OCI-LY7 (cell line): ENCODE results near the gene EP400. TPM values are rescaled to one million over a fixed set of nuclear protein-coding genes. Genes with fewer than 3 reads are reported as not detected.
A peak's percentile ranks its signal among the peaks of the same experiment; 100 is the strongest.

Source experiments
- BruUV-seq: library from RNA; stranded (reverse); fragments of 400-500 nt; replicated peaks from 2 replicates; lab custom pipeline; 2021; lab: Mats Ljungman, UMichigan
- CTCF ChIA-PET: fragments of 300-600 bp; sonication (Branson Sonifier 250); formaldehyde crosslinking; loops from one replicate; lab custom pipeline; 2022; ENCODE audit warnings: antibody characterized with exemption; ENCODE audit not compliant: unreplicated experiment; lab: Charles Lee
- POLR2A ChIA-PET: fragments of 300-600 bp; sonication (Branson Sonifier 250); formaldehyde crosslinking; loops from one replicate; lab custom pipeline; 2022; ENCODE audit warnings: antibody characterized with exemption; lab: Charles Lee
- DNase-seq: peaks from one replicate; pipeline ENCODE4 v3.0.0-alpha.2; 2015; ENCODE audit warnings: low spot score
- H2AFZ ChIP-seq: fragments of 200-600 bp; sonication (generic), shearing (Covaris generic); 2 replicates; pipeline ENCODE4 v1.6.1; 2014; ENCODE audit warnings: mild to moderate bottlenecking, antibody characterized with exemption, low read length, moderate library complexity
- H3K27ac ChIP-seq: fragments of 200-600 bp; sonication (generic); 2 replicates; pipeline ENCODE4 v1.5.1; 2014; ENCODE audit warnings: mixed run types, low read depth, mild to moderate bottlenecking, moderate library complexity, low read length, inconsistent platforms; ENCODE audit not compliant: poor library complexity, severe bottlenecking
- H3K36me3 ChIP-seq: fragments of 200-600 bp; sonication (generic); 2 replicates; pipeline ENCODE4 v1.6.1; 2014; ENCODE audit warnings: mild to moderate bottlenecking, antibody characterized with exemption, low read length, moderate library complexity, mixed read lengths; ENCODE audit not compliant: insufficient read depth
- H3K4me1 ChIP-seq: fragments of 200-600 bp; sonication (generic); 2 replicates; pipeline ENCODE4 v1.5.1; 2014; ENCODE audit warnings: mild to moderate bottlenecking, low read length; ENCODE audit not compliant: insufficient read depth, poor library complexity, severe bottlenecking
- H3K4me2 ChIP-seq: fragments of 200-600 bp; sonication (generic); 2 replicates; pipeline ENCODE4 v1.6.1; 2014; ENCODE audit warnings: mild to moderate bottlenecking, low read length
- H3K4me3 ChIP-seq: fragments of 200-600 bp; sonication (generic); 2 replicates; pipeline ENCODE4 v1.5.1; 2014; ENCODE audit warnings: mild to moderate bottlenecking, low read depth, low read length; ENCODE audit not compliant: poor library complexity, severe bottlenecking
- H3K79me2 ChIP-seq: fragments of 200-600 bp; sonication (generic); 2 replicates; pipeline ENCODE4 v1.6.1; 2016; ENCODE audit warnings: low read depth, mild to moderate bottlenecking, low read length, moderate library complexity, mixed read lengths; ENCODE audit not compliant: insufficient read depth
- H3K9me2 ChIP-seq: fragments of 200-600 bp; sonication (generic); 2 replicates; pipeline ENCODE4 v1.6.1; 2016; ENCODE audit warnings: mild to moderate bottlenecking, low read length, mixed read lengths; ENCODE audit not compliant: insufficient read depth
- H3K9me3 ChIP-seq: fragments of 200-600 bp; sonication (generic); 2 replicates; pipeline ENCODE4 v1.6.1; 2014; ENCODE audit warnings: mild to moderate bottlenecking, mixed run types, low read length, mixed read lengths
- H4K20me1 ChIP-seq: fragments of 200-600 bp; sonication (generic); 2 replicates; pipeline ENCODE4 v1.6.1; 2014; ENCODE audit warnings: mild to moderate bottlenecking, antibody characterized with exemption, low read length, moderate library complexity, mixed read lengths; ENCODE audit not compliant: insufficient read depth
- EZH2phosphoT487 ChIP-seq: fragments of 200-600 bp; sonication (generic); IDR thresholded peaks from 2 replicates; pipeline ENCODE4 v1.6.1; 2018; ENCODE audit warnings: low read depth, borderline replicate concordance, mild to moderate bottlenecking, mixed run types, antibody characterized with exemption, low read length, moderate library complexity, mixed read lengths
- intact Hi-C: fragments of 100-400 bp; cut with micrococcal nuclease; formaldehyde crosslinking; loops from one replicate; pipeline ENCODE4 v1.10.0; 2022; ENCODE audit not compliant: unreplicated experiment
- total RNA-seq, 2 experiments: library from RNA; depleted of rRNA in 1 of 2; stranded (reverse); fragments of >200 nt in 1 of 2; shearing (Covaris generic) in 1 of 2; gene quantifications; 2 replicates each; pipeline ENCODE4 v1.2.3, GENCODE V29; 2014 to 2022
- TF ChIP-seq, protein P1 (sequence below): fragments of 200-600 bp; sonication (generic); conservative IDR thresholded peaks from 2 replicates; pipeline ENCODE4 v1.5.1; 2014; ENCODE audit warnings: mild to moderate bottlenecking, antibody characterized with exemption, low read length, moderate library complexity, mixed read lengths

EP400 gene
- total RNA-seq, 2 experiments from 2014 or later: 20.7 to 56.2 TPM

DNA sequence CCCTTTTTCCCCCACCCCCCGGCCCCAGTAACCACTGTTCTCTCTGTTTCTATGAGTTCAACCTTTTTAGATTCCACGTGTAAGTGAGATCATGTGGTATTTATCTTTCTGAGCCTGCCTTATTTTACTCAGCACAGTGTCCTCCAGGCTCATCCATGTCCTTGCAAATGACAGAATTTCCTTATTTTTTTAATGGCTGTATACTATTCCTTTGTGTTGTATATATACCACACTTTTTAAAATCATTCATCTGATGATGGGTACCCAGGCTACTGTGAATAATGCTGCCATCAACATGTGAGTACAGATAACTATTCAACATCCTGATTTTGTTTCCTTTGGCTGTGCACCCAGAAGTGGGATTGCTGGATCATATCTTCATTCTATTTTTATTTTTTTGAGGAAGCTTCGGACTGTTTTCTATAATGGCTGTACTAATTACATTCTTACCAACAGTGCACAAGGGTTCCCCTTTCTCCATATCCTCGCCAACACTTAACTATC is 139.7 kb downstream of the EP400 start:
- CTCF ChIA-PET: no interaction called here
- no peak overlapping the region for H3K27ac ChIP-seq

GRCh38 chr12:132094269-132094891 is 144.6 kb downstream of the EP400 start:
- H3K27ac ChIP-seq: no peak overlapping the region
- POLR2A ChIA-PET: no interaction called here
- TF ChIP-seq, protein P1, sequence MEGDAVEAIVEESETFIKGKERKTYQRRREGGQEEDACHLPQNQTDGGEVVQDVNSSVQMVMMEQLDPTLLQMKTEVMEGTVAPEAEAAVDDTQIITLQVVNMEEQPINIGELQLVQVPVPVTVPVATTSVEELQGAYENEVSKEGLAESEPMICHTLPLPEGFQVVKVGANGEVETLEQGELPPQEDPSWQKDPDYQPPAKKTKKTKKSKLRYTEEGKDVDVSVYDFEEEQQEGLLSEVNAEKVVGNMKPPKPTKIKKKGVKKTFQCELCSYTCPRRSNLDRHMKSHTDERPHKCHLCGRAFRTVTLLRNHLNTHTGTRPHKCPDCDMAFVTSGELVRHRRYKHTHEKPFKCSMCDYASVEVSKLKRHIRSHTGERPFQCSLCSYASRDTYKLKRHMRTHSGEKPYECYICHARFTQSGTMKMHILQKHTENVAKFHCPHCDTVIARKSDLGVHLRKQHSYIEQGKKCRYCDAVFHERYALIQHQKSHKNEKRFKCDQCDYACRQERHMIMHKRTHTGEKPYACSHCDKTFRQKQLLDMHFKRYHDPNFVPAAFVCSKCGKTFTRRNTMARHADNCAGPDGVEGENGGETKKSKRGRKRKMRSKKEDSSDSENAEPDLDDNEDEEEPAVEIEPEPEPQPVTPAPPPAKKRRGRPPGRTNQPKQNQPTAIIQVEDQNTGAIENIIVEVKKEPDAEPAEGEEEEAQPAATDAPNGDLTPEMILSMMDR: no peak
- no peak for TF ChIP-seq EZH2phosphoT487
- no peak overlapping the region for H3K4me2 ChIP-seq
- peaks cover 91% of the 10 kb centered on the region for H3K36me3 ChIP-seq
- intact Hi-C loops: no loop called here
- H2AFZ ChIP-seq: no peak overlapping the region
- no peak for DNase-seq
- H3K4me3 ChIP-seq: no peak overlapping the region
- H4K20me1 ChIP-seq: no peaks in the 10 kb centered on the region
- CTCF ChIA-PET: no interaction called here
- no TSS peak for BruUV-seq
- no peaks in the 10 kb centered on the region for H3K9me2 ChIP-seq
- H3K9me3 ChIP-seq: peaks cover 9% of the 10 kb centered on the region; the same call in 1 of the 2 replicates
- H3K79me2 ChIP-seq: peaks cover 39% of the 10 kb centered on the region; the same call in 1 of the 2 replicates
- H3K4me1 ChIP-seq: peaks cover 9% of the 10 kb centered on the region

More for the DNA sequence above, 139.7 kb downstream of the EP400 start:
- POLR2A ChIA-PET: interaction anchor here (0.6 kb wide), 1 partner anchor 611 kb away, joined by 3 read pairs; no protein-coding TSS in a partner anchor
- Histone ChIP-seq H3K4me3 (no peak overlapping the region), H2AFZ (no peak overlapping the region), H4K20me1 (no peaks in the 10 kb centered on the region; the same call in 1 of the 2 replicates), H3K36me3 (peaks cover 77% of the 10 kb centered on the region), H3K4me2 (0 out of 2 replicates have a peak overlapping the region, but pooled peaks have one; percentile 5), H3K9me3 (peaks cover 9% of the 10 kb centered on the region; the same call in 1 of the 2 replicates), H3K4me1 (peaks cover 25% of the 10 kb centered on the region), H3K79me2 (peaks cover 57% of the 10 kb centered on the region), H3K9me2 (no peaks in the 10 kb centered on the region)
- no peak for DNase-seq
- BruUV-seq: no TSS peak
- intact Hi-C loops: loop anchor here (5.0 kb wide), 1 partner anchor 53 kb away; the partner anchor contains the start of genes DDX51 and NOC4L
- no peak for TF ChIP-seq EZH2phosphoT487
- TF ChIP-seq, protein P1: no peak
